OCI-LY1 (cell line): Measurements from ENCODE around the gene NSRP1.

Experiments
- H2AFZ ChIP-seq: fragments of 200-600 bp; sonication (generic), shearing (Covaris generic); 2 replicates; pipeline ENCODE4 v1.6.0; 2014; ENCODE audit warnings: antibody characterized with exemption, mild to moderate bottlenecking, low read length
- H3F3A ChIP-seq: fragments of 200-600 bp; sonication (generic), shearing (Covaris generic); 2 replicates; pipeline ENCODE4 v1.6.0; 2014; ENCODE audit warnings: mild to moderate bottlenecking, antibody characterized with exemption, low read length, moderate library complexity; ENCODE audit not compliant: insufficient read depth
- H3K27ac ChIP-seq: fragments of 200-600 bp; sonication (generic); 2 replicates; pipeline ENCODE4 v1.5.1; 2014; ENCODE audit warnings: low read length, mixed run types, mild to moderate bottlenecking, low read depth; ENCODE audit not compliant: poor library complexity, severe bottlenecking
- H3K27me3 ChIP-seq: fragments of 200-600 bp; sonication (generic); 2 replicates; pipeline ENCODE4 v1.6.0; 2014; ENCODE audit warnings: antibody characterized with exemption, mild to moderate bottlenecking, low read length, moderate library complexity; ENCODE audit not compliant: insufficient read depth
- H3K36me3 ChIP-seq: fragments of 200-600 bp; sonication (generic); 2 replicates; pipeline ENCODE4 v1.6.1; 2014; ENCODE audit warnings: mild to moderate bottlenecking, antibody characterized with exemption, low read length, moderate library complexity, mixed read lengths; ENCODE audit not compliant: insufficient read depth
- H3K4me1 ChIP-seq: fragments of 200-600 bp; sonication (generic); 2 replicates; pipeline ENCODE4 v1.5.1; 2014; ENCODE audit warnings: mild to moderate bottlenecking, low read length, moderate library complexity; ENCODE audit not compliant: insufficient read depth, severe bottlenecking
- H3K4me2 ChIP-seq: fragments of 200-600 bp; sonication (generic), shearing (Covaris generic); 2 replicates; pipeline ENCODE4 v1.6.1; 2014; ENCODE audit warnings: low read length
- H3K4me3 ChIP-seq: fragments of 200-600 bp; sonication (generic); 2 replicates; pipeline ENCODE4 v1.5.1; 2014; ENCODE audit warnings: low read length, low read depth, mild to moderate bottlenecking, mixed read lengths; ENCODE audit not compliant: poor library complexity, severe bottlenecking
- H3K79me2 ChIP-seq: fragments of 200-600 bp; shearing (Covaris generic); 2 replicates; pipeline ENCODE4 v1.6.1; 2016; ENCODE audit warnings: mixed run types, low read length, mixed read lengths; ENCODE audit not compliant: insufficient read depth
- H3K9ac ChIP-seq: fragments of 200-600 bp; sonication (generic), shearing (Covaris generic); 2 replicates; pipeline ENCODE4 v1.6.1; 2014; ENCODE audit warnings: mild to moderate bottlenecking, low read length, mixed read lengths
- H3K9me2 ChIP-seq: fragments of 200-600 bp; sonication (generic), shearing (Covaris generic); 2 replicates; pipeline ENCODE4 v1.6.1; 2014; ENCODE audit warnings: low read depth, mild to moderate bottlenecking, low read length, mixed read lengths
- H3K9me3 ChIP-seq: fragments of 200-600 bp; shearing (Covaris generic); 2 replicates; pipeline ENCODE4 v1.6.1; 2014; ENCODE audit warnings: low read length, mixed read lengths
- H4K20me1 ChIP-seq: fragments of 200-600 bp; sonication (generic), shearing (Covaris generic); 2 replicates; pipeline ENCODE4 v1.6.0; 2016; ENCODE audit warnings: mild to moderate bottlenecking, low read length; ENCODE audit not compliant: insufficient read depth
- EZH2 ChIP-seq: fragments of 200-600 bp; sonication (generic), shearing (Covaris generic); IDR thresholded peaks from 2 replicates; pipeline ENCODE4 v1.8.0; 2017; ENCODE audit warnings: borderline replicate concordance, mixed run types, mild to moderate bottlenecking, antibody characterized with exemption, low read length, moderate library complexity, mixed read lengths
- TF ChIP-seq, protein P1 (sequence below): fragments of 200-600 bp; sonication (generic), shearing (Covaris generic); IDR thresholded peaks from 2 replicates; pipeline ENCODE4 v1.5.1; 2017; ENCODE audit warnings: mild to moderate bottlenecking, antibody characterized with exemption, low read length, moderate library complexity, mixed read lengths

NSRP1 gene

DNA sequence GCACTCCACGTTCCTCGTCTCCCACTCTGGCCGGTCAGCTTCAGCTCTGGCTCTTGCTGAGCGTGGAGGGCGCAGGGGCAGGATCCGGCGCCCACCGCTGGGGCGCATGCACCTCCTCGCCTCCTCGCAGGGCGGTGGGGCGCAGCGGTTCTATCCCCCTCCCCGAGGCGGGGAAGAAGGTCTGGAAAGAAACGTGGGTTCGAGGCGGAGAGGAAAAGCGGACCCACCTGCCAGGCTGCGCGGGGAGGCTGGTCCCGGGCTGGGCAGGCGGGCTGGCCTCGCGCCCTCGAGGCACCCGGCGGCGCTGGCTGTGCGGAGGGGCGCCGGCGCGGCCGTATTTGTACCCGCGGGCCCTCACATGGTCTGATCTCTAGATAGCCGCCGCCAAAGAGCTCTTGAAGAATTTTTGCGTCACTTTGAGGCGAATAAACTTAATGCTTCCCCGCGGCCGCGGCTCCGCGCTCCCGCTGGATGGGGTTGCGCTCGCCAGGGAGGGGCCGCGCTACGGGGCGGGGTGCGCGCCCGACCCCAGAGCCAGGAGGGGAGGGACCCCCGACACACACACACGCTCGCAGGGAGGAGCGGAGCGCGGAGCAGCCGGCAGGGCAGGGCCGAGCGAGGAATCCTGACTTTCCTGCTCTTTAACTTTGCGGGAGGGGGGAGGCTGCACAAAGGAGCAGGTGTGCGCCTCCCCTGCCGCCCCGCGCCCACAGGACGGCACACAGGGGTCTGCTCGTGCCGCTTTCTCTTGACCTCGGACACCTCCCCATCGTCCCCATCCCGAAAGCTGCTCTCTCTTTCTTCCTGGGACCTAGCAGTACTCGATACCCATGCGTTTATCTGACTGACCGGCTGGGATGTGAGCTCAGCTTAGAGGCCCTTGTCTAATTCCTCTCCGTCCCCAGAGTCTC, 119.0 kb downstream of the NSRP1 start, which contains the start of gene SLC6A4:
Gene SLC6A4 (minus strand): TSS at position 312 of the 911 bp plus-strand sequence. CDS start 13,739 bp downstream, outside the sequence.
- Histone ChIP-seq H3K27me3 (peaks cover 14% of the 10 kb centered on the region), H3K9me2 (no peaks in the 10 kb centered on the region), H3K4me1 (no peaks in the 10 kb centered on the region), H3K4me3 (no peak within 1 kb of the TSS), H4K20me1 (no peaks in the 10 kb centered on the region), H2AFZ (no peak within 1 kb of the TSS), H3K9ac (no peak within 1 kb of the TSS), H3K27ac (no peak within 1 kb of the TSS), H3K36me3 (no peaks in the 10 kb centered on the region; the same call in 1 of the 2 replicates), H3K4me2 (peak within 1 kb of the TSS; percentile 15; the same call in 1 of the 2 replicates), H3F3A (no peaks in the 10 kb centered on the region), H3K79me2 (no peaks in the 10 kb centered on the region), H3K9me3 (0 out of 2 replicates have a peak, but pooled peaks cover 2% of the 10 kb centered on the region)
- TF ChIP-seq, protein P1, sequence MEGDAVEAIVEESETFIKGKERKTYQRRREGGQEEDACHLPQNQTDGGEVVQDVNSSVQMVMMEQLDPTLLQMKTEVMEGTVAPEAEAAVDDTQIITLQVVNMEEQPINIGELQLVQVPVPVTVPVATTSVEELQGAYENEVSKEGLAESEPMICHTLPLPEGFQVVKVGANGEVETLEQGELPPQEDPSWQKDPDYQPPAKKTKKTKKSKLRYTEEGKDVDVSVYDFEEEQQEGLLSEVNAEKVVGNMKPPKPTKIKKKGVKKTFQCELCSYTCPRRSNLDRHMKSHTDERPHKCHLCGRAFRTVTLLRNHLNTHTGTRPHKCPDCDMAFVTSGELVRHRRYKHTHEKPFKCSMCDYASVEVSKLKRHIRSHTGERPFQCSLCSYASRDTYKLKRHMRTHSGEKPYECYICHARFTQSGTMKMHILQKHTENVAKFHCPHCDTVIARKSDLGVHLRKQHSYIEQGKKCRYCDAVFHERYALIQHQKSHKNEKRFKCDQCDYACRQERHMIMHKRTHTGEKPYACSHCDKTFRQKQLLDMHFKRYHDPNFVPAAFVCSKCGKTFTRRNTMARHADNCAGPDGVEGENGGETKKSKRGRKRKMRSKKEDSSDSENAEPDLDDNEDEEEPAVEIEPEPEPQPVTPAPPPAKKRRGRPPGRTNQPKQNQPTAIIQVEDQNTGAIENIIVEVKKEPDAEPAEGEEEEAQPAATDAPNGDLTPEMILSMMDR, result no peak
- no peak for TF ChIP-seq EZH2
